Mesenchymal stem cell (in vitro differentiated cells and primary cell): ENCODE measurements around the gene OR6C70.

Experiments used
- DNase-seq: peaks from one replicate; pipeline ENCODE4 v3.0.0-alpha.2; 2013
- H2AFZ ChIP-seq: one replicate; pipeline ENCODE4 v1.6.1; 2013; ENCODE audit warnings: low read depth, mild to moderate bottlenecking, control low read depth, inconsistent platforms, low read length, moderate library complexity
- H2AK5ac ChIP-seq: 2 replicates; pipeline ENCODE4 v1.6.1; 2013; ENCODE audit warnings: low read length, moderate library complexity, mild to moderate bottlenecking, inconsistent platforms; ENCODE audit not compliant: severe bottlenecking
- H2BK120ac ChIP-seq: one replicate; pipeline ENCODE4 v1.6.1; 2013; ENCODE audit warnings: low read depth, mild to moderate bottlenecking, inconsistent platforms, low read length, moderate library complexity
- H2BK12ac ChIP-seq, 2 experiments: one replicate each; pipeline ENCODE4 v1.6.1; 2013; ENCODE audit warnings: inconsistent platforms in 2 of 2, low read length in 2 of 2, mild to moderate bottlenecking in 2 of 2, moderate library complexity in 2 of 2, control low read depth in 1 of 2
- H2BK15ac ChIP-seq: one replicate; pipeline ENCODE4 v1.6.1; 2013; ENCODE audit warnings: mild to moderate bottlenecking, low read depth, inconsistent platforms; ENCODE audit not compliant: poor library complexity, severe bottlenecking
- H2BK5ac ChIP-seq: 2 replicates; pipeline ENCODE4 v1.6.1; 2013; ENCODE audit warnings: low read depth, mild to moderate bottlenecking, low read length, control low read depth, inconsistent platforms; ENCODE audit not compliant: poor library complexity, severe bottlenecking
- H3K14ac ChIP-seq, 2 experiments: one replicate each; pipeline ENCODE4 v1.6.1; 2013; ENCODE audit warnings: inconsistent platforms in 2 of 2, low read length in 2 of 2, control low read depth in 1 of 2, mild to moderate bottlenecking in 1 of 2, moderate library complexity in 1 of 2
- H3K18ac ChIP-seq, 2 experiments: one replicate each; pipeline ENCODE4 v1.6.1; 2013; ENCODE audit warnings: inconsistent platforms in 2 of 2, low read length in 2 of 2, control low read depth in 1 of 2, low read depth in 1 of 2, mild to moderate bottlenecking in 1 of 2
- H3K23ac ChIP-seq, 2 experiments: one replicate each; pipeline ENCODE4 v1.6.1; 2013; ENCODE audit warnings: inconsistent platforms in 2 of 2, low read length in 2 of 2, mild to moderate bottlenecking in 2 of 2, moderate library complexity in 2 of 2, control low read depth in 1 of 2
- H3K27ac ChIP-seq: 2 replicates; pipeline ENCODE4 v1.5.1; 2013; ENCODE audit warnings: mild to moderate bottlenecking, moderate library complexity, low read length, control low read depth, inconsistent platforms; ENCODE audit not compliant: poor library complexity, severe bottlenecking
- H3K27me3 ChIP-seq, 2 experiments: 2 replicates each; pipeline versions ENCODE4 v1.6.1 to v1.7.0; 2013; ENCODE audit warnings: low read length in 2 of 2, mild to moderate bottlenecking in 2 of 2, moderate library complexity in 2 of 2, control low read depth in 1 of 2, inconsistent platforms in 1 of 2; ENCODE audit not compliant: control insufficient read depth in 1 of 2, insufficient read depth in 1 of 2
- H3K36me3 ChIP-seq, 2 experiments: 2 replicates each; pipeline versions ENCODE4 v1.6.1 to v1.7.0; 2013; ENCODE audit warnings: low read length in 2 of 2, control low read depth in 1 of 2, inconsistent platforms in 1 of 2, low read depth in 1 of 2, mild to moderate bottlenecking in 1 of 2; ENCODE audit not compliant: insufficient read depth in 2 of 2, control insufficient read depth in 1 of 2
- H3K4ac ChIP-seq, 2 experiments: one replicate each; pipeline ENCODE4 v1.6.1; 2013; ENCODE audit warnings: inconsistent platforms in 2 of 2, low read length in 2 of 2, mild to moderate bottlenecking in 2 of 2, moderate library complexity in 2 of 2, control low read depth in 1 of 2, low read depth in 1 of 2
- H3K4me1 ChIP-seq: 2 replicates; pipeline ENCODE4 v1.6.1; 2013; ENCODE audit warnings: low read depth, low read length, control low read depth; ENCODE audit not compliant: control insufficient read depth, insufficient read depth
- H3K4me2 ChIP-seq: 2 replicates; pipeline ENCODE4 v1.6.1; 2013; ENCODE audit warnings: low read length, mild to moderate bottlenecking, inconsistent platforms; ENCODE audit not compliant: poor library complexity, severe bottlenecking
- H3K4me3 ChIP-seq, 2 experiments: 2 replicates each; pipeline versions ENCODE4 v1.5.1 to v1.7.0; 2013; ENCODE audit warnings: low read length in 2 of 2, mild to moderate bottlenecking in 2 of 2, control low read depth in 1 of 2, low read depth in 1 of 2; ENCODE audit not compliant: insufficient read depth in 1 of 2
- H3K79me1 ChIP-seq: replicated peaks from 2 replicates; pipeline ENCODE4 v1.6.1; 2013; ENCODE audit warnings: mild to moderate bottlenecking, control low read depth, low read length, inconsistent platforms; ENCODE audit not compliant: poor library complexity, severe bottlenecking
- H3K9ac ChIP-seq: 2 replicates; pipeline ENCODE4 v1.7.0; 2013; ENCODE audit warnings: mild to moderate bottlenecking, low read length, moderate library complexity
- H3K9me3 ChIP-seq: 2 replicates; pipeline ENCODE4 v1.7.0; 2013; ENCODE audit warnings: mild to moderate bottlenecking, low read length; ENCODE audit not compliant: control insufficient read depth
- H4K8ac ChIP-seq: one replicate; pipeline ENCODE4 v1.6.1; 2013; ENCODE audit warnings: inconsistent platforms, mild to moderate bottlenecking, low read length, moderate library complexity
- H4K91ac ChIP-seq: one replicate; pipeline ENCODE4 v1.6.1; 2013; ENCODE audit warnings: mild to moderate bottlenecking, low read length, inconsistent platforms
- WGBS: methylation state at CpG from one replicate; pipeline ENCODE4 v1.1.7; 2013; ENCODE audit warnings: mixed read lengths; 5-methylcytosine and 5-hydroxymethylcytosine counted together

The OR6C70 gene

GRCh38 chr12:55425954-55426353 is 44.0 kb downstream of the OR6C70 start, which contains the start of gene OR6C76:
OR6C76 (plus strand) TSS chr12:55426254; CDS start chr12:55426254, 0 bp downstream.
- Histone ChIP-seq H3K23ac (no peak within 1 kb of the TSS), H3K4me1 (no peaks in the 10 kb centered on the region), H4K91ac (no peak within 1 kb of the TSS), H2BK120ac (no peak within 1 kb of the TSS), H3K27me3 (no peaks in the 10 kb centered on the region), H3K4me2 (no peak within 1 kb of the TSS), H4K8ac (no peak within 1 kb of the TSS), H2AFZ (no peak within 1 kb of the TSS), H3K4me3 (no peak within 1 kb of the TSS), H3K18ac (no peak within 1 kb of the TSS), H3K4ac (no peak within 1 kb of the TSS), H2AK5ac (no peak within 1 kb of the TSS), H2BK12ac (no peak within 1 kb of the TSS), H2BK15ac (no peak within 1 kb of the TSS), H3K36me3 (no peaks in the 10 kb centered on the region), H3K14ac (no peak within 1 kb of the TSS), H3K9ac (no peak within 1 kb of the TSS), H2BK5ac (no peak within 1 kb of the TSS), H3K9me3 (no peaks in the 10 kb centered on the region), H3K79me1 (no peaks in the 10 kb centered on the region), H3K27ac (no peak within 1 kb of the TSS)
- no peak for DNase-seq
- 94% methylated on average over 4 of the region's 4 CpGs for WGBS

GRCh38 chr12:55420307-55420962 is 49.5 kb downstream of the OR6C70 start:
- H3K36me3 ChIP-seq: no peaks in the 10 kb centered on the region
- H3K23ac ChIP-seq: no peak overlapping the region
- H3K4ac ChIP-seq: no peak overlapping the region
- no peak overlapping the region for H3K4me2 ChIP-seq
- no peak overlapping the region for H2AK5ac ChIP-seq
- no peak overlapping the region for H2BK120ac ChIP-seq
- DNase-seq: no peak
- no peak overlapping the region for H3K14ac ChIP-seq
- no peak overlapping the region for H3K4me3 ChIP-seq
- H3K27me3 ChIP-seq: no peaks in the 10 kb centered on the region
- H4K91ac ChIP-seq: peak overlapping the region; percentile 56
- no peak overlapping the region for H3K9ac ChIP-seq
- H2BK15ac ChIP-seq: no peak overlapping the region
- H4K8ac ChIP-seq: no peak overlapping the region
- no peak overlapping the region for H3K18ac ChIP-seq
- no peak overlapping the region for H2BK5ac ChIP-seq
- no peak overlapping the region for H2AFZ ChIP-seq
- H3K79me1 ChIP-seq: no peaks in the 10 kb centered on the region
- H3K9me3 ChIP-seq: no peaks in the 10 kb centered on the region
- WGBS: 64% methylated on average over 2 of the region's 2 CpGs
- H2BK12ac ChIP-seq: no peak overlapping the region
- no peaks in the 10 kb centered on the region for H3K4me1 ChIP-seq
- H3K27ac ChIP-seq: no peak overlapping the region
